Stimulated activated CD4-positive, alpha-beta T cell treated with anti-CD3 and anti-CD28 coated beads, Interleukin-4, amount 100 ng/mL, for 1 hour (primary cell): ENCODE measurements around the gene MARCHF2.
"Not testable (repeated sequence)": the region's sequence is repeated elsewhere in the genome, so short reads cannot be mapped to it uniquely, and the experiment has no call there.

Experiments used
- DNase-seq: peaks from one replicate; pipeline ENCODE4 v3.0.0-alpha.2; 2020

Gene MARCHF2

GRCh38 chr19:8387688-8388611 is 25.2 kb upstream of the MARCHF2 start:
- DNase-seq, result no peak

GRCh38 chr19:8388612-8388958 is 24.5 kb upstream of the MARCHF2 start:
- DNase-seq, result no peak

- DNase-seq, result peak; percentile 97
Measured at GRCh38 chr19:8389891-8390616, 23.1 kb upstream of the MARCHF2 start, which contains the start of gene RAB11B. Gene RAB11B, plus strand, starts transcription at chr19:8390360. Its CDS starts 57 bp downstream, at chr19:8390417.

- peak; percentile 90 for DNase-seq
Measured at GRCh38 chr19:8390617-8390981, 22.5 kb upstream of the MARCHF2 start.

- no peak for DNase-seq
Measured at GRCh38 chr19:8391198-8392016, 21.7 kb upstream of the MARCHF2 start.

- DNase-seq, result no peak
Measured at GRCh38 chr19:8392017-8392591, 21.0 kb upstream of the MARCHF2 start.

- no peak for DNase-seq
Measured at GRCh38 chr19:8393192-8393870, 19.8 kb upstream of the MARCHF2 start.

- DNase-seq, result no peak
Measured at GRCh38 chr19:8393871-8394250, 19.2 kb upstream of the MARCHF2 start.

- no peak for DNase-seq
Measured at GRCh38 chr19:8395621-8396082, 17.5 kb upstream of the MARCHF2 start.

- DNase-seq, result no peak
Measured at GRCh38 chr19:8396185-8396562, 16.9 kb upstream of the MARCHF2 start.

GRCh38 chr19:8396563-8397203 is 16.4 kb upstream of the MARCHF2 start:
- DNase-seq, result peak; percentile 74

GRCh38 chr19:8397271-8397670 is 15.8 kb upstream of the MARCHF2 start:
- DNase-seq, result no peak

- DNase-seq, result no peak
Measured at GRCh38 chr19:8397746-8398310, 15.3 kb upstream of the MARCHF2 start.

- no peak for DNase-seq
Measured at GRCh38 chr19:8398311-8398771, 14.8 kb upstream of the MARCHF2 start.

- DNase-seq, result no peak
Measured at GRCh38 chr19:8399681-8400188, 13.4 kb upstream of the MARCHF2 start.

- no peak for DNase-seq
Measured at GRCh38 chr19:8401981-8402411, 11.1 kb upstream of the MARCHF2 start.

- no peak for DNase-seq
Measured at GRCh38 chr19:8403098-8403819, 9.8 kb upstream of the MARCHF2 start.

- DNase-seq, result no peak
Measured at GRCh38 chr19:8403820-8404109, 9.3 kb upstream of the MARCHF2 start.

- DNase-seq, result no peak
Measured at GRCh38 chr19:8404391-8405151, 8.5 kb upstream of the MARCHF2 start.

- not testable (repeated sequence) for DNase-seq
Measured at GRCh38 chr19:8410718-8411117, 2.4 kb upstream of the MARCHF2 start.
